Epithelial cell of esophagus (primary cell): ENCODE results near the gene GRAMD1C.
"Not testable (repeated sequence)": the region's sequence is repeated elsewhere in the genome, so short reads cannot be mapped to it uniquely, and the experiment has no call there.

Source experiments
- DNase-seq: peaks from one replicate; pipeline ENCODE4 v3.0.0; 2010; ENCODE audit warnings: low read depth
- H3K4me3 ChIP-seq: 2 replicates; pipeline ENCODE4 v1.5.1; 2011; ENCODE audit warnings: mild to moderate bottlenecking, low read length, control low read depth
- TF ChIP-seq, protein P1 (sequence below): IDR thresholded peaks from 2 replicates; pipeline ENCODE4 v1.5.1; 2011; ENCODE audit warnings: low read depth, mild to moderate bottlenecking, low read length, control low read depth, inconsistent platforms; ENCODE audit not compliant: insufficient read depth; ENCODE audit errors: missing control alignments

The GRAMD1C gene

DNA sequence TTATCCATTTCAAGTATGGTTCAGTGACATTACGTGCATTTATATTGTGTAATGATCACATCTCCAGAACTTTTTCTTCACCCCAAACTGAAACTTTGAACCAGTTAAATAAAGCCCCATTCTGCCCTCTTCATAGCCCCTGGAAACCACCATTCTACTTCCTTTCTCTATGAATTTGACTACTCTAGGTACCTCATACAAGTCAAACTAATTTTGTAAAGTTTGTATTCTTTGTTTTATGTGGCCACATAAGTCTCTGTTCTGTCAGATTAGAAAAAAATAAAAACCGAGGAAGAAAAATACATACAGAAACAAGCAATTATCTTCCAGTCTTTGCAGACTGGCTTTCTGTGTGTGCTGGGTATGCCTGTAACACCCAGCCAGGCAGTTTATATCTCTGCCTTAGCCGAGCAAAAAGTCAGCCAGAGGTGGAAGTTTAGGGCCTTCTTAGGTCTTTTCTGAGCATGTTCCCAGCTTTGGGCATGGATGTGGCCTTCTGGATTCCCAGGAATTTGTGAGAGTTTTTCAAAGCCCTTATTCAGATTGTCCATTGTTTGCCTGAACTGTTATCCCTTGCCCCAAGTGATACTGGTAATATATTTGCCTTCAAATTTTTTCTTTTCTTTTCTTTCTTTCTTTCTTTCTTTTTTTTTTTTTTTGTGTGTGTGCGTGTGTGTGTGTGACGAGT is 6.0 kb upstream of the GRAMD1C start:
- TF ChIP-seq, protein P1, sequence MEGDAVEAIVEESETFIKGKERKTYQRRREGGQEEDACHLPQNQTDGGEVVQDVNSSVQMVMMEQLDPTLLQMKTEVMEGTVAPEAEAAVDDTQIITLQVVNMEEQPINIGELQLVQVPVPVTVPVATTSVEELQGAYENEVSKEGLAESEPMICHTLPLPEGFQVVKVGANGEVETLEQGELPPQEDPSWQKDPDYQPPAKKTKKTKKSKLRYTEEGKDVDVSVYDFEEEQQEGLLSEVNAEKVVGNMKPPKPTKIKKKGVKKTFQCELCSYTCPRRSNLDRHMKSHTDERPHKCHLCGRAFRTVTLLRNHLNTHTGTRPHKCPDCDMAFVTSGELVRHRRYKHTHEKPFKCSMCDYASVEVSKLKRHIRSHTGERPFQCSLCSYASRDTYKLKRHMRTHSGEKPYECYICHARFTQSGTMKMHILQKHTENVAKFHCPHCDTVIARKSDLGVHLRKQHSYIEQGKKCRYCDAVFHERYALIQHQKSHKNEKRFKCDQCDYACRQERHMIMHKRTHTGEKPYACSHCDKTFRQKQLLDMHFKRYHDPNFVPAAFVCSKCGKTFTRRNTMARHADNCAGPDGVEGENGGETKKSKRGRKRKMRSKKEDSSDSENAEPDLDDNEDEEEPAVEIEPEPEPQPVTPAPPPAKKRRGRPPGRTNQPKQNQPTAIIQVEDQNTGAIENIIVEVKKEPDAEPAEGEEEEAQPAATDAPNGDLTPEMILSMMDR, result no peak
- DNase-seq, result no peak
- H3K4me3 ChIP-seq, result no peak overlapping the region

DNA sequence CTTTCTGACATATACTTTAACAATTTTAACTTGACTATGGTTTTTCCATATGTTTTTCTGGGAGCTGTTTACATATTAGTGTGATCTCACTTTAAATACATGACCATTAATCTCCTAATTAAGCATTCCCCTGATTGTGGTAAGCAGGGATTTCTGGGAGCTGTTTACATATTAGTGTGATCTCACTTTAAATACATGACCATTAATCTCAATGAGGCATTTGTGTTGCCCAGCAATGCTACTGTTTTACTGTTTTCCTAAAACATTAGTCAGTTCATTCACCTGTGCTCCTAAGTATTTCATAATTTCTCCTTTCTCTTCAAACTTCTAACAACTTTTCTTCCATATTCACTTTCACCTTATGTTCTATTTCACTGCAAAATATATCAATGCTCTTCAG is 3.6 kb upstream of the GRAMD1C start:
- peak; percentile 58 for DNase-seq
- TF ChIP-seq, protein P1, result no peak
- H3K4me3 ChIP-seq, result no peak overlapping the region

DNA sequence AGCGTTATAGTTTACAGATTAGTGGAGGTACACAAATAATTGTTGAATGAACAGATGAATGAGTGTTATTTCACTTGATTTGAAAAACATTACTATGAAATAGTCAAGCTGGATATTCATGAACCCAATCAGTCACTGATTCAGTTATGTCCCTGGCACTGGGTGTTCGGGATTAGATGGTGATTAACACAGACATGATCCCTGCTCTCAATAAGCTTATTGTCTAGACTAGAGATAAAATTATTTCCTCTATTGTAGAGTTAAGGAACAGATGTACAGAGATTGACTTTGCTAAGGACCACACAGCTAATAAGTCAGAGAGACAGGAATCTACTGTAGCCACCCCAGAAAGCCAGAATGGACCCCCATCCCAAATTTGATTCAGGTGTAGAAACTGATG is 963 bp downstream of the GRAMD1C start:
- no peak overlapping the region for H3K4me3 ChIP-seq
- TF ChIP-seq, protein P1, result no peak
- no peak for DNase-seq

DNA sequence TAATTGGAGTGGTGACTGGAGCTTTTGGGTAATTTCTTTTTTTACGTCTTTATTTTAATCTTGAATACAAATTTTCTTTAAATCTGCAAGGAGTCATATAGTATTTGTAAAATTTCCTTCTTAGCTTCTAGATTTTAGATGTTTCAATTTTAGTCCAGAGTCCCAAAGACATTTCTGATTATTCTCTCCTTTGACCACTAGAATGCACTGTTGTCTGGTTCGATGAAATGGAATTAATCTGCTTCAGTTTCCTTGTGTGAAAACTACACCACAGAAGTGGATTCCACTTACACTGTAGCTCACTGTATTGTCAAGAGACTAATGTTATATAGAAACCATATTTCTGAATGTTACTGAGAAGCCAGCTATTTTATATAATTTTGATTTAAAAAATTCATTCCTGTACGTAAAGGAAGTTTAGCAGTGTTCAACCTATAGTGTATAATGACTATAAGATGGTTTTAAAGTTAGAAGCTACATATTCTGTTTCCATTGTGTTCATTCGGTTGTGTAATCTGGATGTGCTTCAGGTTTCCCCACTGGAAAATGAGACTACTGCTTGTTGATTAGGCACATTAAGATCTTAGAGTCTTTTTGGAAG is 6.1 kb downstream of the GRAMD1C start:
- DNase-seq, result peak; percentile 56
- H3K4me3 ChIP-seq, result no peak overlapping the region
- TF ChIP-seq, protein P1, result peak; percentile 52

DNA sequence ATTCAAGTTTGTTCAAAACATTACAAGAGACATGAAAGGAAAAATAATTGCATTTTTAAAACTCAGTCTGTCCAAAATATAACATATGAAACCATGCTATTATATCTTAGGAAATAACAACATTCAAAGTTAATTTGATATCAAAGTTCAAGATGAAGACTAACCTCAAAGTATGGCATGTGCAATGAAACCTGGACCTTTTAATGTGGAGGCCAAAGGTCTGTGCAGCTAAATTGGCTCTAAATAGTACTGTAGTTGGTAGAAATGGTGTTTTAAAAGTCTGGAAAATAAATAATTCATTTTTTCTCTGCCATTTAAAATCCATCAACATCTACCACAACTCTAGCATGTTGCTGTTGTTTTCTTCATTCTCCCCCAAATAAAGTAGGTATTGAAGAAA is 8.7 kb downstream of the GRAMD1C start:
- TF ChIP-seq, protein P1, result no peak
- no peak overlapping the region for H3K4me3 ChIP-seq
- DNase-seq, result no peak

DNA sequence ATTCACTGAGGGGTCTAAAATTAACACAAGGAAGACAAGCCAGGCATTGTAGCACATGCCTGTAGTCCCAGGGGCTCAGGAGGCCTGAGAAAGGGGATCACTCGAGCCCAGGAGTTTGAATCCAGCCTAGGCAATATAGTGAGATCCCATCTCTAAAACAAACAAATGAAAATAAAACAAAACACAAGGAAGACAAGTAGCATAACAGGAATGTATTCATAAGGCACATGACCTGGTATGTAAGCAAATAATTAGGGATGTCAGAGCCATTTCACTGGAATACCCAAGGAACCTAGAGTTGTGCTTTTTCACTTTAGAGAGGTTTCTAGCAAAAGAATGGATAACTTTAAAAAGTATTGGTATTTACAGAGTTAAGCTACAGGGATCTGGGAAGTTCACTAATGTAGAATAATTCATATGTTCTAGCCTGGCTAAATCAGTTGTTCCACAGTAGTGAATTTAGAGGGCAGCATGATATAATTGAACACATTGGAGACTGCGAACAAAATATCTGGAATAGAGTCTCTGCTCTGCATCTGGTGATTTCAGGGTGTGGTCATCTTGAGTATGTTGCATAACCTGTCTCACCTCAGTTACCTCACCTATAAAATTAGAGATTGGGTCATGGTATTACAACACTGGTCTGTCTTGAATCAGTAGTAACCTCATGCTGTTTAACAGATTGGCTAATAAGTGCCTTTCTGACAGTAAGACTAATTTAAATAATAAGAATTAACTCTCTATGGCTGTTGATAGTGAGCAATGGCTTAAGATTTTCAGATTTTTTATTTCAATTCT is 9.3 kb downstream of the GRAMD1C start:
- TF ChIP-seq, protein P1, result no peak
- H3K4me3 ChIP-seq, result no peak overlapping the region
- DNase-seq, result peak; percentile 94

DNA sequence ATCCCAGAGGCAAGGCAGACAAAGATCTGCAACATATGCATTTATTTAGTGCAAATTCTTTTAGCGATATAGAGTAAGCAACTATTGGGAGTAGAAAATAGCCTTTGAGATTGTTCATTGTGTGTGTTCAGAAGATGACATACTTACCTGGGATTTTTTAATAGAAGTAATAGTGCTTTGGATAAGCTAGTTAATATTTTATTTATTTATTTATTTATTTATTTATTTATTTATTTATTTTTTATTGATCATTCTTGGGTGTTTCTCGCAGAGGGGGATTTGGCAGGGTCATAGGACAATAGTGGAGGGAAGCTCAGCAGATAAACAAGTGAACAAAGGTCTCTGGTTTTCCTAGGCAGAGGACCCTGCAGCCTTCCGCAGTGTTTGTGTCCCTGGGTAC is 10.5 kb downstream of the GRAMD1C start:
- DNase-seq, result not testable (repeated sequence)

DNA sequence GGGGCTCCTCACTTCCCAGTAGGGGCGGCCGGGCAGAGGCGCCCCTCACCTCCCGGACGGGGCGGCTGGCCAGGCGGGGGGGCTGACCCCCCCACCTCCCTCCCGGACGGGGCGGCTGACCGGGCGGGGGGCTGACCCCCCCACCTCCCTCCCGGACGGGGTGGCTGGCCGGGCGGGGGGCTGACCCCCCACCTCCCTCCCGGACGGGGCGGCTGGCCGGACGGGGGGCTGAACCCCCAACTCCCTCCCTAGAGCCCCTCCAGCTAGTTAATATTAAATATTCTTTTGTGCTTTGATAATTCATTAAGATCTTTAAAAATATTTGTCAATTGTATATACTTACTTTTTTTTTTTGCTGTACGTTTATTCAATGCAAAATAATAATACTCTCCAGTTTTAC is 11.3 kb downstream of the GRAMD1C start:
- not testable (repeated sequence) for DNase-seq, H3K4me3 ChIP-seq

More for the DNA sequence above, 10.5 kb downstream of the GRAMD1C start:
- not testable (repeated sequence) for H3K4me3 ChIP-seq

DNA sequence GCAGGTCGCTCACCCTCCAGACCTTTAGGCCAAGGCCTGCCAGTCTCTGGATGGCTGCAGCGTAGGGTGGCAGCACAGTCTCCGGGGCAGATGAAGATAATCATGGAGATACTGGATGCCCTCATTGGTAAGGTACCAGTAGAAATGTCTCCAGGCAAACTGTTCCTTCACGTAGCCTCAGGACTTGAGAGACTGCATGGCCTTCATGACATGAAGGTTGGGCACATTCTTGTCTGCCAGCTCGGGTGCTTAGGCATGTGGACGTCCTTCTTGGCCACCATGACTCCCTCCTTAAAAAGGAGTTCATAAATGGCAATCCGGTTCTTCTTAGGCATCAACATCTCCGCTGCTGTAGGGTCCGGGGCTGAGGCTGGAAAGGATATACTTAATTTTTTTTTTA is 11.8 kb downstream of the GRAMD1C start:
- DNase-seq, H3K4me3 ChIP-seq: not testable (repeated sequence)
